HCT116 (cell line): ENCODE data around the gene ACACB. TPM values are rescaled to one million over a fixed set of nuclear protein-coding genes. Genes with fewer than 3 reads are reported as not detected.

ENCODE experiments used
- ATAC-seq: fragments of 200-7000 bp; cut with Tn5 transposase; 2 replicates; pipeline ENCODE4 v1.9.1; 2020; ENCODE audit warnings: mild to moderate bottlenecking, moderate library complexity
- BruUV-seq: library from RNA; stranded (reverse); fragments of 400-500 nt; replicated peaks from 2 replicates; lab custom pipeline; 2021; lab: Mats Ljungman, UMichigan
- CTCF ChIA-PET: fragments of 300-600 bp; sonication (Branson Sonifier 250); formaldehyde crosslinking; loops from one replicate; lab custom pipeline; 2021; ENCODE audit warnings: antibody characterized with exemption; lab: Charles Lee
- POLR2A ChIA-PET: fragments of 300-600, 350-600 bp; sonication (Branson Sonifier 250); formaldehyde crosslinking; loops from one replicate; lab custom pipeline; 2021; ENCODE audit warnings: antibody characterized with exemption; lab: Charles Lee
- RAD21 ChIA-PET, 2 experiments: fragments of 300-600 bp; sonication (Branson Sonifier 250); formaldehyde crosslinking; loops; one replicate each; lab custom pipeline; 2023; ENCODE audit warnings: low total read pairs in 2 of 2; ENCODE audit not compliant: uncharacterized antibody in 2 of 2, unreplicated experiment in 2 of 2, low non-redundant PET in 1 of 2; lab: Charles Lee
- DNase-seq: peaks from one replicate; pipeline ENCODE4 v3.0.0-alpha.2; 2010; ENCODE audit warnings: low read depth, low spot score
- H2AFZ ChIP-seq: fragments of 200-600 bp; shearing (Covaris generic), sonication (generic); 2 replicates; pipeline ENCODE4 v1.6.1; 2017; ENCODE audit warnings: low read depth, mixed run types, mixed read lengths, antibody characterized with exemption, low read length; ENCODE audit not compliant: poor library complexity, severe bottlenecking
- H3K27ac ChIP-seq: 2 replicates; pipeline ENCODE4 v1.5.1; 2012; ENCODE audit warnings: low read depth, low read length
- H3K27me3 ChIP-seq: fragments of 200-600 bp; sonication (generic); 2 replicates; pipeline ENCODE4 v1.6.1; 2016; ENCODE audit warnings: mixed run types, low read length, mixed read lengths; ENCODE audit not compliant: insufficient read depth
- H3K36me3 ChIP-seq, 2 experiments: fragments of 200-500 bp in 1 of 2; fragments of 200-600 bp in 1 of 2; sonication (Bioruptor generic) in 1 of 2; sonication (generic) in 1 of 2; 2 replicates each; pipeline versions ENCODE4 v1.5.1 to v1.6.1; 2014 to 2016; ENCODE audit warnings: low read length in 2 of 2, inconsistent platforms in 1 of 2, mixed read lengths in 1 of 2, mixed run types in 1 of 2; ENCODE audit not compliant: insufficient read depth in 2 of 2, control insufficient read depth in 1 of 2
- H3K4me1 ChIP-seq, 2 experiments: fragments of 200-600 bp in 1 of 2; sonication (generic) in 1 of 2; 2 replicates each; pipeline versions ENCODE4 v1.5.1 to v1.6.1; 2012 to 2017; ENCODE audit warnings: low read length in 2 of 2, inconsistent platforms in 1 of 2, mild to moderate bottlenecking in 1 of 2, mixed read lengths in 1 of 2, mixed run types in 1 of 2, moderate library complexity in 1 of 2; ENCODE audit not compliant: insufficient read depth in 2 of 2, control insufficient read depth in 1 of 2
- H3K4me2 ChIP-seq: fragments of 200-600 bp; sonication (generic); 2 replicates; pipeline ENCODE4 v1.6.1; 2017; ENCODE audit warnings: mixed run types, low read length, mixed read lengths
- H3K4me3 ChIP-seq, 2 experiments: fragments of 200-600 bp in 1 of 2; sonication (generic) in 1 of 2; replicated peaks in 1 of 2; 2 replicates each; pipeline ENCODE4 v1.5.1; 2011 to 2016; ENCODE audit warnings: low read length in 2 of 2, control low read depth in 1 of 2, low read depth in 1 of 2, mild to moderate bottlenecking in 1 of 2, mixed read lengths in 1 of 2, mixed run types in 1 of 2
- H3K79me2 ChIP-seq: fragments of 200-600 bp; sonication (generic); 2 replicates; pipeline ENCODE4 v1.6.1; 2017; ENCODE audit warnings: mild to moderate bottlenecking, mixed run types, low read length, moderate library complexity, mixed read lengths; ENCODE audit not compliant: insufficient read depth
- H3K9ac ChIP-seq: fragments of 200-600 bp; sonication (generic); 2 replicates; pipeline ENCODE4 v1.6.1; 2016; ENCODE audit warnings: low read length, mixed read lengths
- H3K9me2 ChIP-seq: fragments of 200-600 bp; sonication (generic), shearing (Covaris generic); 2 replicates; pipeline ENCODE4 v1.6.1; 2017; ENCODE audit warnings: mixed run types, mild to moderate bottlenecking, moderate library complexity; ENCODE audit not compliant: insufficient read depth
- H3K9me3 ChIP-seq, 2 experiments: fragments of 200-500 bp in 1 of 2; fragments of 200-600 bp in 1 of 2; sonication (Bioruptor generic) in 1 of 2; sonication (generic) in 1 of 2; 2 replicates each; pipeline ENCODE4 v1.6.1; 2014 to 2017; ENCODE audit warnings: low read length in 2 of 2, mixed read lengths in 2 of 2, inconsistent platforms in 1 of 2, low read depth in 1 of 2, mild to moderate bottlenecking in 1 of 2, mixed run types in 1 of 2, moderate library complexity in 1 of 2; ENCODE audit not compliant: control insufficient read depth in 1 of 2, insufficient read depth in 1 of 2
- H4K20me1 ChIP-seq: fragments of 200-600 bp; sonication (generic), shearing (Covaris generic); 2 replicates; pipeline ENCODE4 v1.6.1; 2017; ENCODE audit warnings: mixed run types, mild to moderate bottlenecking, moderate library complexity; ENCODE audit not compliant: insufficient read depth
- EGR1 ChIP-seq: IDR thresholded peaks from 2 replicates; pipeline ENCODE4 v1.6.1; 2012; ENCODE audit warnings: low read depth
- EZH2 ChIP-seq: fragments of 200-600 bp; sonication (generic); IDR thresholded peaks from 2 replicates; pipeline ENCODE4 v1.6.1; 2017; ENCODE audit warnings: antibody characterized with exemption, mixed run types
- EZH2phosphoT487 ChIP-seq: fragments of 200-600 bp; IDR thresholded peaks from 2 replicates; pipeline ENCODE4 v1.6.1; 2018; ENCODE audit warnings: antibody characterized with exemption, borderline replicate concordance
- FOSL1 ChIP-seq: IDR thresholded peaks from 2 replicates; pipeline ENCODE4 v1.6.1; 2012; ENCODE audit warnings: low read depth
- JUND ChIP-seq: IDR thresholded peaks from 2 replicates; pipeline ENCODE4 v1.6.1; 2012
- POLR2A ChIP-seq: IDR thresholded peaks from 2 replicates; pipeline ENCODE4 v1.7.0; 2011; ENCODE audit warnings: borderline replicate concordance; ENCODE audit not compliant: insufficient read depth, insufficient read length; ENCODE audit errors: extremely low read depth
- RAD21 ChIP-seq: IDR thresholded peaks from 2 replicates; pipeline ENCODE4 v1.6.1; 2012; ENCODE audit warnings: low read depth, mild to moderate bottlenecking
- SP1 ChIP-seq: IDR thresholded peaks from 2 replicates; pipeline ENCODE4 v1.6.1; 2012; ENCODE audit warnings: low read depth
- TCF7L2 ChIP-seq: IDR thresholded peaks from 2 replicates; pipeline ENCODE4 v1.7.0; 2011; ENCODE audit warnings: borderline replicate concordance, inconsistent platforms; ENCODE audit not compliant: insufficient read depth, insufficient read length; ENCODE audit errors: extremely low read depth
- ZNF274 ChIP-seq: fragments of 200-500 bp; sonication (Bioruptor generic); IDR thresholded peaks from 2 replicates; pipeline ENCODE4 v1.6.1; 2014; ENCODE audit warnings: mild to moderate bottlenecking, low read depth, low read length, inconsistent platforms
- intact Hi-C: fragments of 100-400 bp; cut with micrococcal nuclease; formaldehyde crosslinking; loops from 2 replicates; pipeline ENCODE4 v1.10.0; 2022
- total RNA-seq: library from RNA; stranded (reverse); gene quantifications from one replicate; pipeline ENCODE4 v1.2.1, GENCODE V29; 2021; ENCODE audit not compliant: unreplicated experiment
- TF ChIP-seq, protein P1 (sequence below): IDR thresholded peaks from 2 replicates; pipeline ENCODE4 v1.6.1; 2012
- TF ChIP-seq, protein P2 (sequence below): IDR thresholded peaks from 2 replicates; pipeline ENCODE4 v1.6.1; 2011; ENCODE audit warnings: mild to moderate bottlenecking, low read length, moderate library complexity; ENCODE audit not compliant: insufficient replicate concordance; ENCODE audit errors: extremely low read depth
- TF ChIP-seq, protein P3 (sequence below), 3 experiments: fragments of 200-600 bp in 1 of 3; sonication (generic) in 1 of 3; IDR thresholded peaks in 2 of 3; conservative IDR thresholded peaks in 1 of 3; 2 replicates each; pipeline ENCODE4 v1.5.1; 2012 to 2017; ENCODE audit warnings: low read depth in 2 of 3, low read length in 2 of 3, antibody characterized with exemption in 1 of 3, borderline replicate concordance in 1 of 3, control low read depth in 1 of 3, mild to moderate bottlenecking in 1 of 3, mixed read lengths in 1 of 3, mixed run types in 1 of 3, moderate library complexity in 1 of 3; ENCODE audit not compliant: insufficient read depth in 1 of 3

Gene ACACB
- total RNA-seq, 1 experiment from 2014 or later: 11.1 TPM

DNA sequence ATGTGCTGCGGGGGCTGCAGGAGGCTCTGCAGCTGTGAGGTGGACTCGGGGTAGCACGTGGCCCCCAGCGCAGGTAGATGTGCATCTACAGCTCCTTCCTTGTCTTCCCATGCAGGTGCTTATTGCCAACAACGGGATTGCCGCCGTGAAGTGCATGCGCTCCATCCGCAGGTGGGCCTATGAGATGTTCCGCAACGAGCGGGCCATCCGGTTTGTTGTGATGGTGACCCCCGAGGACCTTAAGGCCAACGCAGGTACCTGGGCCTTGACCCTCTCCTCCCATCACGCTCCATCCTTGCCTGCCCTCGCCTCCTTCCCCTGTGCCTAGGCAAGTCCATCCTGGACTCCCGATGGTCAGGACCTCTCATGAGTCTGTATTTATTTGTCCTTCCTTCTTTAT is 51.4 kb downstream of the ACACB start:
- no TSS peak for BruUV-seq
- Histone ChIP-seq H3K4me2 (no peak overlapping the region), H4K20me1 (no peaks in the 10 kb centered on the region), H3K9me2 (no peaks in the 10 kb centered on the region), H3K4me1 (no peaks in the 10 kb centered on the region), H3K36me3 (no peaks in the 10 kb centered on the region), H3K27me3 (no peaks in the 10 kb centered on the region), H3K9ac (no peak overlapping the region), H3K4me3 (no peak overlapping the region), H3K79me2 (no peaks in the 10 kb centered on the region), H2AFZ (no peak overlapping the region), H3K9me3 (no peaks in the 10 kb centered on the region), H3K27ac (no peak overlapping the region)
- no peak for DNase-seq
- intact Hi-C loops: no loop called here
- ChIA-PET POLR2A (no interaction called here), RAD21 (no interaction called here), CTCF (no interaction called here)
- no peak for ATAC-seq
- no peak for TF ChIP-seq SP1
- TF ChIP-seq JUND: no peak
- TF ChIP-seq ZNF274: no peak
- TF ChIP-seq, protein P1, sequence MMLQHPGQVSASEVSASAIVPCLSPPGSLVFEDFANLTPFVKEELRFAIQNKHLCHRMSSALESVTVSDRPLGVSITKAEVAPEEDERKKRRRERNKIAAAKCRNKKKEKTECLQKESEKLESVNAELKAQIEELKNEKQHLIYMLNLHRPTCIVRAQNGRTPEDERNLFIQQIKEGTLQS: no peak
- TF ChIP-seq EGR1: no peak
- TF ChIP-seq FOSL1: no peak
- TF ChIP-seq TCF7L2: no peak
- no peak for TF ChIP-seq RAD21
- TF ChIP-seq EZH2: no peak
- no peak for TF ChIP-seq EZH2phosphoT487
- TF ChIP-seq, protein P2, sequence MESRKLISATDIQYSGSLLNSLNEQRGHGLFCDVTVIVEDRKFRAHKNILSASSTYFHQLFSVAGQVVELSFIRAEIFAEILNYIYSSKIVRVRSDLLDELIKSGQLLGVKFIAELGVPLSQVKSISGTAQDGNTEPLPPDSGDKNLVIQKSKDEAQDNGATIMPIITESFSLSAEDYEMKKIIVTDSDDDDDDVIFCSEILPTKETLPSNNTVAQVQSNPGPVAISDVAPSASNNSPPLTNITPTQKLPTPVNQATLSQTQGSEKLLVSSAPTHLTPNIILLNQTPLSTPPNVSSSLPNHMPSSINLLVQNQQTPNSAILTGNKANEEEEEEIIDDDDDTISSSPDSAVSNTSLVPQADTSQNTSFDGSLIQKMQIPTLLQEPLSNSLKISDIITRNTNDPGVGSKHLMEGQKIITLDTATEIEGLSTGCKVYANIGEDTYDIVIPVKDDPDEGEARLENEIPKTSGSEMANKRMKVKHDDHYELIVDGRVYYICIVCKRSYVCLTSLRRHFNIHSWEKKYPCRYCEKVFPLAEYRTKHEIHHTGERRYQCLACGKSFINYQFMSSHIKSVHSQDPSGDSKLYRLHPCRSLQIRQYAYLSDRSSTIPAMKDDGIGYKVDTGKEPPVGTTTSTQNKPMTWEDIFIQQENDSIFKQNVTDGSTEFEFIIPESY: no peak
- TF ChIP-seq POLR2A: no peak
- TF ChIP-seq, protein P3, sequence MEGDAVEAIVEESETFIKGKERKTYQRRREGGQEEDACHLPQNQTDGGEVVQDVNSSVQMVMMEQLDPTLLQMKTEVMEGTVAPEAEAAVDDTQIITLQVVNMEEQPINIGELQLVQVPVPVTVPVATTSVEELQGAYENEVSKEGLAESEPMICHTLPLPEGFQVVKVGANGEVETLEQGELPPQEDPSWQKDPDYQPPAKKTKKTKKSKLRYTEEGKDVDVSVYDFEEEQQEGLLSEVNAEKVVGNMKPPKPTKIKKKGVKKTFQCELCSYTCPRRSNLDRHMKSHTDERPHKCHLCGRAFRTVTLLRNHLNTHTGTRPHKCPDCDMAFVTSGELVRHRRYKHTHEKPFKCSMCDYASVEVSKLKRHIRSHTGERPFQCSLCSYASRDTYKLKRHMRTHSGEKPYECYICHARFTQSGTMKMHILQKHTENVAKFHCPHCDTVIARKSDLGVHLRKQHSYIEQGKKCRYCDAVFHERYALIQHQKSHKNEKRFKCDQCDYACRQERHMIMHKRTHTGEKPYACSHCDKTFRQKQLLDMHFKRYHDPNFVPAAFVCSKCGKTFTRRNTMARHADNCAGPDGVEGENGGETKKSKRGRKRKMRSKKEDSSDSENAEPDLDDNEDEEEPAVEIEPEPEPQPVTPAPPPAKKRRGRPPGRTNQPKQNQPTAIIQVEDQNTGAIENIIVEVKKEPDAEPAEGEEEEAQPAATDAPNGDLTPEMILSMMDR (IDR thresholded peaks at IDR 0.05 in 2 of 3, conservative IDR thresholded peaks at IDR 0.05 in 1 of 3; ENCODE audit: borderline replicate concordance in 1 of 3, insufficient read depth in 1 of 3, low read depth in 2 of 3, low read length in 2 of 3): no peak
